Measurements from ENCODE around the gene LCE1F. TPM values are rescaled to one million over a fixed set of nuclear protein-coding genes. Genes with fewer than 3 reads are reported as not detected.

Gene LCE1F
- total and polyA plus RNA-seq, 9 donors, result not detected

DNA sequence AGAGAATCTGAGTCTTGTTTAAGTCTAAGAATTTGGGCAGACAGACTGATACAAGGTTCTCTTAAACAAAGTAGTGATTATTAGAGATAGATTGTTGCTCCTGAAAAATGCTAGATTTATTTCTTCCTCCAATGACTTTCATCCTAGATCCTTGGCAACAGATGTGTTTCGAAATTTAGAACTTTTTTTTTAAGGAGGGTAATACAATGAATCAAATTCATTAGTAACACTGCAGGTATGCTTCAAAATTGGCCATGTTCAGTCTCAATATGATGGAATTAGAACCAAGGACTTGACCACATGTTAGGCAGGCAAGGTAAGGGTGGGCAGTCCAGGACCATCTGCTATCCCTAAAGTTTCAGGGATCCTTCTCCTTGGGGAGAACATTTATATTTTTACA lies 4.5 kb upstream of the LCE1F start:
- WGBS (ENCODE audit: insufficient coverage), result no CpG with 5 or more reads among the region's 1 CpG
- peaks cover 5% of the 10 kb centered on the region for H3K9me3 ChIP-seq (replicated peaks; ENCODE audit: control insufficient read depth, low read depth, low read length)
- H3K4me1 ChIP-seq (ENCODE audit: control insufficient read depth, insufficient read depth, low read length), result no peaks in the 10 kb centered on the region

GRCh38 chr1:152776361-152776760 lies 1.4 kb downstream of the LCE1F start:
- 64% methylated on average over 11 of the region's 11 CpGs for WGBS (ENCODE audit: insufficient coverage)
- no peaks in the 10 kb centered on the region for H3K4me1 ChIP-seq (ENCODE audit: control insufficient read depth, insufficient read depth, low read length)
- no peak overlapping the region for H3K27ac ChIP-seq (ENCODE audit: low read length)
- no peak for DNase-seq
- no peaks in the 10 kb centered on the region for H3K27me3 ChIP-seq (ENCODE audit: control insufficient read depth, insufficient read depth, low read length)
- H3K9me3 ChIP-seq (replicated peaks; ENCODE audit: control insufficient read depth, low read depth, low read length), result peaks cover 10% of the 10 kb centered on the region
- no peak overlapping the region for H3K4me3 ChIP-seq (ENCODE audit: low read length)
- no peaks in the 10 kb centered on the region for H3K36me3 ChIP-seq (ENCODE audit: control insufficient read depth, insufficient read depth, low read length)

More for the DNA sequence above, 4.5 kb upstream of the LCE1F start:
- DNase-seq, result no peak
- Histone ChIP-seq H3K4me3 (ENCODE audit: low read length) (no peak overlapping the region), H3K36me3 (ENCODE audit: control insufficient read depth, insufficient read depth, low read length) (no peaks in the 10 kb centered on the region), H3K27ac (ENCODE audit: low read length) (no peak overlapping the region), H3K27me3 (ENCODE audit: control insufficient read depth, insufficient read depth, low read length) (no peaks in the 10 kb centered on the region)

GRCh38 chr1:152777510-152778137 lies 2.7 kb downstream of the LCE1F start:
- Histone ChIP-seq H3K27me3 (ENCODE audit: control insufficient read depth, insufficient read depth, low read length) (no peaks in the 10 kb centered on the region), H3K27ac (ENCODE audit: low read length) (no peak overlapping the region), H3K36me3 (ENCODE audit: control insufficient read depth, insufficient read depth, low read length) (no peaks in the 10 kb centered on the region), H3K4me3 (ENCODE audit: low read length) (no peak overlapping the region), H3K9me3 (replicated peaks; ENCODE audit: control insufficient read depth, low read depth, low read length) (peaks cover 10% of the 10 kb centered on the region), H3K4me1 (ENCODE audit: control insufficient read depth, insufficient read depth, low read length) (no peaks in the 10 kb centered on the region)
- no peak for DNase-seq
- no CpG with 5 or more reads among the region's 4 CpGs for WGBS (ENCODE audit: insufficient coverage)

DNA sequence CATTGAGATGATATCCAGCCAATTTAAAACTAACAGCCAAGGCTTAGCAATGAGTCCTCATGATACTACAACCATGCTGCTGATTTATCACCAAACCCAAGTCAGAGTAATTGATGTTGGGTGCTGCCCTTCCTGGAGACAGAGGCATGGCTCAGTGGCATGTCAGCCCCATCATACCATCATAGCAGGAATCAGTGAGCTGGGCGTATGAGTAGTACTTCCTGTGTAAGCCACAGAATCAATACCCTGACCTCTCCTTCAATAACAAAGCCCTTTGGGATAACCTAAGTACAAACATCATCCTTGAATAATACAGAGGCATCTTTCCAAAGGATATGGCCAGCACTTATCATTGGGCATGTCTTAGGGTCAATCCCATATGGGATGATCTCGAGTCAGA lies 8.2 kb downstream of the LCE1F start:
- H3K27ac ChIP-seq (ENCODE audit: low read length), result no peak overlapping the region
- WGBS (ENCODE audit: insufficient coverage), result 100% methylated on average over 1 of the region's 2 CpGs

GRCh38 chr1:152786077-152786476 lies 11.1 kb downstream of the LCE1F start, which contains the start of gene LCE1E:
Gene LCE1E, plus strand, starts transcription at chr1:152786257. Its CDS starts 1,043 bp downstream, at chr1:152787300.
- Histone ChIP-seq H3K4me3 (ENCODE audit: low read length) (no peak within 1 kb of the TSS), H3K4me1 (ENCODE audit: control insufficient read depth, insufficient read depth, low read length) (no peaks in the 10 kb centered on the region), H3K9me3 (replicated peaks; ENCODE audit: control insufficient read depth, low read depth, low read length) (no peaks in the 10 kb centered on the region), H3K27ac (ENCODE audit: low read length) (no peak within 1 kb of the TSS), H3K27me3 (ENCODE audit: control insufficient read depth, insufficient read depth, low read length) (no peaks in the 10 kb centered on the region), H3K36me3 (ENCODE audit: control insufficient read depth, insufficient read depth, low read length) (no peaks in the 10 kb centered on the region)
- WGBS (ENCODE audit: insufficient coverage), result no CpG with 5 or more reads among the region's 2 CpGs
- no peak for DNase-seq

More for the DNA sequence above, 8.2 kb downstream of the LCE1F start:
- H3K9me3 ChIP-seq (replicated peaks; ENCODE audit: control insufficient read depth, low read depth, low read length), result no peaks in the 10 kb centered on the region
- H3K36me3 ChIP-seq (ENCODE audit: control insufficient read depth, insufficient read depth, low read length), result no peaks in the 10 kb centered on the region
- H3K27me3 ChIP-seq (ENCODE audit: control insufficient read depth, insufficient read depth, low read length), result no peaks in the 10 kb centered on the region
- no peak for DNase-seq
- H3K4me3 ChIP-seq (ENCODE audit: low read length), result no peak overlapping the region
- no peaks in the 10 kb centered on the region for H3K4me1 ChIP-seq (ENCODE audit: control insufficient read depth, insufficient read depth, low read length)

DNA sequence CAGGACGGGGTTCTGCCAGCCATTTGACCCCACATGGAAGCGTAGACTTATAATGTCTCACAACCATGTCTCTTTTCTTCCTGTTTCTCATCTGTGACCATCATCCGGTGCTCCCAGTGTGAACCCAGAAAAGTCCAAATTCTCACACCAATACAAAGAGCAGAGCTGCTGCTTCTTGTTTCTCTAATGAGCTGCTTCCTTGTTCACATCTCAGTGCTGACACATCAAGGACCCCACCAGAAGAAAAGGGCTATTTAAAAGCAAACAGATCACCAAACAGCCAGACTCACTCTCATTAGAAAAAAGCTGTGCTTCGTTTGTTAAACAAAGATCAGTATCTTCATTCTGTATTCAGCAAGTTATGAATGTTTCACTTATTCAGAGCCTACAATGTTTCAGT lies 20.7 kb downstream of the LCE1F start:
- H3K27ac ChIP-seq (ENCODE audit: low read length), result no peak overlapping the region
- H3K27me3 ChIP-seq (ENCODE audit: control insufficient read depth, insufficient read depth, low read length), result no peaks in the 10 kb centered on the region
- no peak overlapping the region for H3K4me3 ChIP-seq (ENCODE audit: low read length)
- no peaks in the 10 kb centered on the region for H3K9me3 ChIP-seq (replicated peaks; ENCODE audit: control insufficient read depth, low read depth, low read length)
- WGBS (ENCODE audit: insufficient coverage), result 75% methylated on average over 2 of the region's 4 CpGs
- DNase-seq, result no peak
- H3K36me3 ChIP-seq (ENCODE audit: control insufficient read depth, insufficient read depth, low read length), result no peaks in the 10 kb centered on the region
- no peaks in the 10 kb centered on the region for H3K4me1 ChIP-seq (ENCODE audit: control insufficient read depth, insufficient read depth, low read length)

- H3K27ac ChIP-seq (ENCODE audit: low read length), result no peak within 1 kb of the TSS
- H3K36me3 ChIP-seq (ENCODE audit: control insufficient read depth, insufficient read depth, low read length), result no peaks in the 10 kb centered on the region
- no peak within 1 kb of the TSS for H3K4me3 ChIP-seq (ENCODE audit: low read length)
- H3K27me3 ChIP-seq (ENCODE audit: control insufficient read depth, insufficient read depth, low read length), result no peaks in the 10 kb centered on the region
- 25% methylated on average over 1 of the region's 3 CpGs for WGBS (ENCODE audit: insufficient coverage)
- H3K4me1 ChIP-seq (ENCODE audit: control insufficient read depth, insufficient read depth, low read length), result no peaks in the 10 kb centered on the region
- DNase-seq, result no peak
- H3K9me3 ChIP-seq (replicated peaks; ENCODE audit: control insufficient read depth, low read depth, low read length), result no peaks in the 10 kb centered on the region
Observed at GRCh38 chr1:152796421-152796820, 21.5 kb downstream of the LCE1F start, which contains the start of gene LCE1D. Gene LCE1D, plus strand, starts transcription at chr1:152796721. Its CDS starts 1,074 bp downstream, at chr1:152797795.

DNA sequence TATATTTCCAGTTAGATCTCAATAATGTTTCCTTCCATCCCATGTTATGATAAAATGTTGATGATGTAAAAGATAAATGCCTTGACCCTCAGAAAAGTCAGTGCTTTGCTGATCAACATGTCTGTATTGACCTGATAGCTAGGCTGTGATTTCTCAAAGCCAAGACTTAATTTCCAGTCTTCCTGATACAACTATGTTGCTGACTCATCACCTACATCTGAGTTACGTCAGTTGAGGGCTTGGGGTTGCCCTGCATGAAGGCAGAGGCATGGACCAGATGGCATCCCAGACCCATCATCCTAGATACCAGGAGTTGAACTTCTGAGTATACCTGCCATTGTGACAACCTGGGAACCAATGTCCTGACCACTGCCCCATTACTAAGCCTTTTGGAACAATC lies 26.4 kb downstream of the LCE1F start:
- no peak overlapping the region for H3K27ac ChIP-seq (ENCODE audit: low read length)
- H3K36me3 ChIP-seq (ENCODE audit: control insufficient read depth, insufficient read depth, low read length), result no peaks in the 10 kb centered on the region
- no peak overlapping the region for H3K4me3 ChIP-seq (ENCODE audit: low read length)
- no peaks in the 10 kb centered on the region for H3K27me3 ChIP-seq (ENCODE audit: control insufficient read depth, insufficient read depth, low read length)
- DNase-seq, result no peak
- H3K4me1 ChIP-seq (ENCODE audit: control insufficient read depth, insufficient read depth, low read length), result no peaks in the 10 kb centered on the region
- no peaks in the 10 kb centered on the region for H3K9me3 ChIP-seq (replicated peaks; ENCODE audit: control insufficient read depth, low read depth, low read length)
- WGBS (ENCODE audit: insufficient coverage), result 86% methylated on average over 1 of the region's 1 CpG

- Histone ChIP-seq H3K9me3 (replicated peaks; ENCODE audit: control insufficient read depth, low read depth, low read length) (no peaks in the 10 kb centered on the region), H3K4me3 (ENCODE audit: low read length) (no peak within 1 kb of the TSS), H3K27me3 (ENCODE audit: control insufficient read depth, insufficient read depth, low read length) (no peaks in the 10 kb centered on the region), H3K27ac (ENCODE audit: low read length) (no peak within 1 kb of the TSS), H3K4me1 (ENCODE audit: control insufficient read depth, insufficient read depth, low read length) (no peaks in the 10 kb centered on the region), H3K36me3 (ENCODE audit: control insufficient read depth, insufficient read depth, low read length) (no peaks in the 10 kb centered on the region)
- no peak for DNase-seq
- WGBS (ENCODE audit: insufficient coverage), result no CpG with 5 or more reads among the region's 3 CpGs
Observed at GRCh38 chr1:152806576-152806975, 31.6 kb downstream of the LCE1F start, which contains the start of gene LCE1C. Gene LCE1C, minus strand, starts transcription at chr1:152806651. Its CDS starts 1,173 bp downstream, at chr1:152805478.

DNA sequence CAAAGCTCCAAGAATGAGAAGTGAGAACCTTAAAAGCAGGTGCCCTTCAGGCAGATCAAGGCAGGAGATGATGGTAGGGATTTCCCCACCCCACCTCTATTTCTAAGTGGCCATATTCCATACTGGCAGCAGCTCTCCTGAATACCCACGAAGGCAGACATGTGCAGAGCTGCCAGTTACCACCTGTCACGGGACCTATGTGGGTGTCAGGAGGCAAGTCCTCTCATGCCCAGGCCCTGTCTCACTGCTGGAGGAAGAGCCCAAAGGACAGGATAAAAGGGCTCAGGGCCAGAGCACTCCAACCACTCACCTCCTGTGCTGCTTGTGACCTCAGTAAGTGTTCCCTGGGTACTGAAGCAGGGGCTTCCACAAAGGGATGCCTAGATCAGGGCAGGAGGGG lies 36.1 kb downstream of the LCE1F start:
- Histone ChIP-seq H3K27me3 (ENCODE audit: control insufficient read depth, insufficient read depth, low read length) (no peaks in the 10 kb centered on the region), H3K4me3 (ENCODE audit: low read length) (no peak overlapping the region), H3K4me1 (ENCODE audit: control insufficient read depth, insufficient read depth, low read length) (no peaks in the 10 kb centered on the region), H3K27ac (ENCODE audit: low read length) (no peak overlapping the region), H3K36me3 (ENCODE audit: control insufficient read depth, insufficient read depth, low read length) (no peaks in the 10 kb centered on the region), H3K9me3 (replicated peaks; ENCODE audit: control insufficient read depth, low read depth, low read length) (no peaks in the 10 kb centered on the region)
- 75% methylated on average over 2 of the region's 2 CpGs for WGBS (ENCODE audit: insufficient coverage)
- DNase-seq, result no peak
